RPMI7951 (cell line): ENCODE results near the gene TRIM60. TPM values are rescaled to one million over a fixed set of nuclear protein-coding genes. Genes with fewer than 3 reads are reported as not detected.
"Not testable (repeated sequence)": the region's sequence is repeated elsewhere in the genome, so short reads cannot be mapped to it uniquely, and the experiment has no call there.

Source experiments
- DNase-seq: peaks from one replicate; pipeline ENCODE4 v3.0.0-alpha.2; 2012; ENCODE audit warnings: low read depth
- total RNA-seq: library from RNA; depleted of rRNA; stranded (reverse); fragments of >200 nt; shearing (Covaris generic); gene quantifications from 2 replicates; pipeline ENCODE4 v1.2.3, GENCODE V29; 2014; rRNA removed

Gene TRIM60
- total RNA-seq, 1 experiment from 2014 or later = not detected

- DNase-seq = no peak
These were observed 21.8 kb downstream of the TRIM60 start, which contains the start of gene TRIM75 for GRCh38 chr4:165053645-165054044. Gene TRIM75 (plus strand): TSS chr4:165053866. CDS start chr4:165059148, 5,282 bp downstream.

- no peak for DNase-seq
These were observed 23.8 kb downstream of the TRIM60 start for GRCh38 chr4:165055601-165056000.

- DNase-seq = no peak
These were observed 26.9 kb downstream of the TRIM60 start for GRCh38 chr4:165058666-165059065.

GRCh38 chr4:165059386-165059785, 27.6 kb downstream of the TRIM60 start:
- no peak for DNase-seq

- no peak for DNase-seq
These were observed 29.1 kb downstream of the TRIM60 start for GRCh38 chr4:165060938-165061337.

- DNase-seq = no peak
These were observed 38.8 kb downstream of the TRIM60 start for GRCh38 chr4:165070560-165070959.

DNA sequence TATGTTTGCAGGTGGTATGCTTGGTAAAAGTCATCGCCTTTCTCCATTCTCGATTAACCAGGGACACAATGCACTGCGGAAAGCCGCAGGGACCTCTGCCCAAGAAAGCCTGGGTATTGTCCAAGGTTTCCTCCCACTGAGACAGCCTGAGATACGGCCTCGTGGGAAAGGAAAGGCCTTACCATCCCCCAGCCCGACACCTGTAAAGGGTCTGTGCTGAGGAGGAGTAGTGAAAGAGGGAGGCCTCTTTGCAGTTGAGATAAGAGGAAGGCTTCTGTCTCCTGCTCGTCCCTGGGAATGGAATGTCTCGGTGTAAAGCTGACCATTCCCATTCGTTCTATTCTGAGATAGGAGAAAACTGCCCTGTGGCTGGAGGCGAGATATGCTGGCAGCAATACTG, 41.5 kb downstream of the TRIM60 start:
- not testable (repeated sequence) for DNase-seq

GRCh38 chr4:165077034-165077578, 45.3 kb downstream of the TRIM60 start:
- no peak for DNase-seq

GRCh38 chr4:165079476-165079875, 47.7 kb downstream of the TRIM60 start:
- DNase-seq = peak; percentile 1

DNA sequence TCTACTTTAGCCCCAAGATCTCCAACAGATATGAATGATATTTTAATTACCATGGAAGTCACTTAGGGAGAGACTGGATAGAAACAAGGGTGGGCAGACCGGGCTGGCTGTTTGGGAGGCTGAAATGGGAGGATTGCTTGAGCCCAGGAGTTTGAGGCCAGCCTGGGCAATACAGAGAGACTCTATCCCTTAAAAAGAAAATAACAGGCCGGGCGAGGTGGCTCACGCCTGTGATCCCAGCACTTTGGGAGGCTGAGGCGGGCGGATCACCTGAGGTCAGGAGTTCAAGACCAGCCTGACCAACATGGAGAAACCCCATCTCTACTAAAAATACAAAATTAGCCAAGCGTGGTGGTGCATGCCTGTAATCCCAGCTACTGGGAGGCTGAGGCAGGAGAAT, 53.0 kb downstream of the TRIM60 start:
- DNase-seq = not testable (repeated sequence)

- DNase-seq = no peak
These were observed 54.1 kb downstream of the TRIM60 start for GRCh38 chr4:165085946-165086345.

DNA sequence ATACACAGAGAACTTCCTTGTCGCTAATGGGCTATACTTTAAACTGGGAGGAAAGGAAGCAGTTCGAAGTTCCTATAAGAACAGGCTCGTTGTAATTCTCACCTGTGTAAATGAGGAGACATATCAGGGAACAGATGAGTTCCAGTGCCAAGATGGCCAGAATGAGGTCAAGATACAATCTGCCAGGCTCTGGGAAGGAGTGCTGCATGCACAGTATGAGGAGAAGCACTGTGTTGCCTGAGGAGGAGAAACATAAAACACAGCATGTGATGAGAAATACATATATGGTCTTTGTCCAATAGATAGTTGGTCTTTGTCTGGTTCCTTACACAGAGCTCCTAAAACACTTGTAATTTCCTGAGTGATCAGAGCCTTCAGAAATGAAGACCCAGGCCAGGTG, 56.6 kb downstream of the TRIM60 start:
- DNase-seq = no peak

Other genes with a start within 250 kb of the TRIM60 start
- not detected in 2 replicates for gene APELA, start 154.8 kb upstream of the TRIM60 start, total RNA-seq
- 0.20 TPM in 1 of 2 replicates, not detected in the other for gene TRIM61, start 54.3 kb upstream of the TRIM60 start, total RNA-seq
- gene TRIM75, start 21.9 kb downstream of the TRIM60 start, total RNA-seq = not detected in 2 replicates
- gene TMEM192, start 80.9 kb downstream of the TRIM60 start, total RNA-seq = 3.0 and 4.1 TPM in 2 replicates
- gene KLHL2, start 175.6 kb downstream of the TRIM60 start, total RNA-seq = 13.0 and 14.2 TPM in 2 replicates